HG02943 (cell line): Measurements from ENCODE around the gene SEC63.
A peak's percentile ranks its signal among the peaks of the same experiment; 100 is the strongest.
"Not testable (repeated sequence)": the region's sequence is repeated elsewhere in the genome, so short reads cannot be mapped to it uniquely, and the experiment has no call there.

Source experiments
- ATAC-seq: cut with Tn5 transposase; IDR thresholded peaks from one replicate; pipeline ENCODE4 v1.9.1; 2021; ENCODE audit warnings: mild to moderate bottlenecking, low read depth, moderate library complexity; ENCODE audit not compliant: unreplicated experiment

SEC63 gene

GRCh38 chr6:107976155-107976783, 18.3 kb upstream of the SEC63 start:
- no peak for ATAC-seq

- no peak for ATAC-seq
Observed at GRCh38 chr6:107973594-107973993, 15.6 kb upstream of the SEC63 start.

- ATAC-seq: no peak
Observed at GRCh38 chr6:107972413-107973096, 14.5 kb upstream of the SEC63 start.

GRCh38 chr6:107971181-107971580, 13.2 kb upstream of the SEC63 start:
- no peak for ATAC-seq

- ATAC-seq: no peak
Observed at GRCh38 chr6:107970255-107970654, 12.2 kb upstream of the SEC63 start.

GRCh38 chr6:107968081-107968480, 10.1 kb upstream of the SEC63 start:
- no peak for ATAC-seq

GRCh38 chr6:107965746-107966145, 7.7 kb upstream of the SEC63 start:
- no peak for ATAC-seq

- ATAC-seq: no peak
Observed at GRCh38 chr6:107962723-107963122, 4.7 kb upstream of the SEC63 start.

GRCh38 chr6:107959392-107959791, 1.4 kb upstream of the SEC63 start:
- ATAC-seq: no peak

GRCh38 chr6:107958689-107959362, 818 bp upstream of the SEC63 start:
- not testable (repeated sequence) for ATAC-seq

- peak; percentile 25 for ATAC-seq
Observed at GRCh38 chr6:107957308-107957908, 600 bp downstream of the SEC63 start.

- no peak for ATAC-seq
Observed at GRCh38 chr6:107956586-107957307, 1.3 kb downstream of the SEC63 start.

GRCh38 chr6:107956181-107956580, 1.8 kb downstream of the SEC63 start:
- no peak for ATAC-seq

GRCh38 chr6:107953858-107954414, 4.1 kb downstream of the SEC63 start:
- ATAC-seq: not testable (repeated sequence)

- no peak for ATAC-seq
Observed at GRCh38 chr6:107943626-107944439, 14.2 kb downstream of the SEC63 start.

- no peak for ATAC-seq
Observed at GRCh38 chr6:107942142-107942541, 15.9 kb downstream of the SEC63 start.

- no peak for ATAC-seq
Observed at GRCh38 chr6:107941627-107942026, 16.4 kb downstream of the SEC63 start.

- no peak for ATAC-seq
Observed at GRCh38 chr6:107941199-107941598, 16.8 kb downstream of the SEC63 start.

- not testable (repeated sequence) for ATAC-seq
Observed at GRCh38 chr6:107936910-107937292, 21.1 kb downstream of the SEC63 start.
